Neural crest cell (in vitro differentiated cells): ENCODE results near the gene SLC8A3. TPM values are rescaled to one million over a fixed set of nuclear protein-coding genes. Genes with fewer than 3 reads are reported as not detected.

ENCODE experiments used
- DNase-seq: peaks from one replicate; pipeline ENCODE4 v3.0.0; 2021; ENCODE audit warnings: low read depth, mixed read lengths, low spot score
- H3K27ac Mint-ChIP-seq: one replicate; pipeline ENCODE4 v1.8.0; 2021; ENCODE audit warnings: mild to moderate bottlenecking, mixed read lengths; ENCODE audit not compliant: unreplicated experiment
- H3K27me3 Mint-ChIP-seq: 2 replicates; pipeline ENCODE4 v1.8.0; 2021; ENCODE audit warnings: low read depth, mild to moderate bottlenecking, mixed read lengths
- H3K36me3 Mint-ChIP-seq: 2 replicates; pipeline ENCODE4 v1.8.0; 2021; ENCODE audit warnings: low read depth, mild to moderate bottlenecking, mixed read lengths
- H3K4me1 Mint-ChIP-seq: 2 replicates; pipeline ENCODE4 v1.8.0; 2021; ENCODE audit warnings: mixed read lengths
- H3K4me3 Mint-ChIP-seq: one replicate; pipeline ENCODE4 v1.8.0; 2021; ENCODE audit warnings: mild to moderate bottlenecking, mixed read lengths
- H3K9me3 Mint-ChIP-seq: 2 replicates; pipeline ENCODE4 v1.8.0; 2021; ENCODE audit warnings: mixed read lengths
- total RNA-seq: library from RNA; stranded (reverse); gene quantifications from 2 replicates; pipeline ENCODE4 v1.2.1, GENCODE V29; 2021
- TF ChIP-seq, protein P1 (sequence below): fragments of 200-600 bp; sonication (generic); conservative IDR thresholded peaks from 2 replicates; pipeline ENCODE4 v1.5.0; 2021; ENCODE audit warnings: antibody characterized with exemption, mild to moderate bottlenecking

Gene SLC8A3
- total RNA-seq, 1 donor from 2014 or later = 1.2 TPM

- peaks cover 3% of the 10 kb centered on the region for H3K9me3 Mint-ChIP-seq
- H3K4me3 Mint-ChIP-seq = no peak overlapping the region
- H3K36me3 Mint-ChIP-seq = no peaks in the 10 kb centered on the region
- H3K27me3 Mint-ChIP-seq = peaks cover 8% of the 10 kb centered on the region
- no peak overlapping the region for H3K27ac Mint-ChIP-seq
- DNase-seq = no peak
- TF ChIP-seq, protein P1, sequence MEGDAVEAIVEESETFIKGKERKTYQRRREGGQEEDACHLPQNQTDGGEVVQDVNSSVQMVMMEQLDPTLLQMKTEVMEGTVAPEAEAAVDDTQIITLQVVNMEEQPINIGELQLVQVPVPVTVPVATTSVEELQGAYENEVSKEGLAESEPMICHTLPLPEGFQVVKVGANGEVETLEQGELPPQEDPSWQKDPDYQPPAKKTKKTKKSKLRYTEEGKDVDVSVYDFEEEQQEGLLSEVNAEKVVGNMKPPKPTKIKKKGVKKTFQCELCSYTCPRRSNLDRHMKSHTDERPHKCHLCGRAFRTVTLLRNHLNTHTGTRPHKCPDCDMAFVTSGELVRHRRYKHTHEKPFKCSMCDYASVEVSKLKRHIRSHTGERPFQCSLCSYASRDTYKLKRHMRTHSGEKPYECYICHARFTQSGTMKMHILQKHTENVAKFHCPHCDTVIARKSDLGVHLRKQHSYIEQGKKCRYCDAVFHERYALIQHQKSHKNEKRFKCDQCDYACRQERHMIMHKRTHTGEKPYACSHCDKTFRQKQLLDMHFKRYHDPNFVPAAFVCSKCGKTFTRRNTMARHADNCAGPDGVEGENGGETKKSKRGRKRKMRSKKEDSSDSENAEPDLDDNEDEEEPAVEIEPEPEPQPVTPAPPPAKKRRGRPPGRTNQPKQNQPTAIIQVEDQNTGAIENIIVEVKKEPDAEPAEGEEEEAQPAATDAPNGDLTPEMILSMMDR = no peak
- no peaks in the 10 kb centered on the region for H3K4me1 Mint-ChIP-seq
Measured at GRCh38 chr14:70173569-70173968, 15.2 kb downstream of the SLC8A3 start.

DNA sequence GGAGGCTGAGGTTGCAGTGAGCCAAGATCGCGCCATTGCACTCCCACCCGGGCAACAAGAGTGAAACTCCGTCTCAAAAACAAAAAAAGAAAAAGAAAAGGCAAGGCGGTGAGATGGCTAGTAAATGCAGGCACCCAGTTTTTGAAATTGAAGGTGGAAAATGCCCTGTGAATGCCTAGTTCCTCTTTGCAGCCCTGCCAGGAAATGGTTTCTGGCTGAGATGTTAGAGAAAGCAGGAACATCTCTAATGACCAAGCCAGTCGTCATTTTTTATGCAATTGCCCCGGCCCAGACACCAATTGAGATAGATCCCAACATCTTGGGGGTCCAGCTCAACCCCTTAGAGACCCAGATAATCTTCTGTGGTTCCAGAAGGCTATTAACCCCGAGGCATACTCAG, 17.0 kb downstream of the SLC8A3 start:
- no peak for DNase-seq
- TF ChIP-seq, protein P1 = no peak
- Mint-ChIP-seq H3K4me3 (no peak overlapping the region), H3K36me3 (no peaks in the 10 kb centered on the region), H3K27me3 (peaks cover 6% of the 10 kb centered on the region), H3K27ac (no peak overlapping the region), H3K4me1 (no peaks in the 10 kb centered on the region), H3K9me3 (peaks cover 5% of the 10 kb centered on the region)

DNA sequence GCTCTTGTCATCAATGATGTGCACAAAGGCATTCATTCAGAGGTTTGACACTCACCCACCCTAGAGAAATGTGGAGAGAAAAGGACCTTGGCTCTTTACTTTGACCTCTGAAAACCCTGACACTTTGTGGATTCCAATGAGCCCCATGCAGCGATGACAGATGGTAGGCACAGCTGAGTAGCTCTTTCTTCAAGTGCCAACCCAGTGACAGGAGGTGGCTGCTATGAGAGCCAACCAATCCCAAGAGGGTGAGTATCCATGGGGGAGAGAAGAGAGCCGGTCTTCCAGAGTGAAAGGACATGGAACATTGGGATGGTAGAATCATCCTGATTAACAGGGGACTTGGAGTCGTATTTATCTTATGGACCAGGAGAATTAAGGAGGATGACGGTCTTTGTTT, 17.8 kb downstream of the SLC8A3 start:
- H3K27ac Mint-ChIP-seq = no peak overlapping the region
- no peaks in the 10 kb centered on the region for H3K4me1 Mint-ChIP-seq
- H3K4me3 Mint-ChIP-seq = no peak overlapping the region
- TF ChIP-seq, protein P1 = no peak
- H3K9me3 Mint-ChIP-seq = peaks cover 5% of the 10 kb centered on the region
- DNase-seq = no peak
- H3K36me3 Mint-ChIP-seq = no peaks in the 10 kb centered on the region
- peaks cover 6% of the 10 kb centered on the region for H3K27me3 Mint-ChIP-seq

- DNase-seq = no peak
- Mint-ChIP-seq H3K9me3 (peaks cover 5% of the 10 kb centered on the region), H3K36me3 (no peaks in the 10 kb centered on the region), H3K4me1 (no peaks in the 10 kb centered on the region), H3K4me3 (no peak overlapping the region), H3K27me3 (peaks cover 4% of the 10 kb centered on the region), H3K27ac (no peak overlapping the region)
- TF ChIP-seq, protein P1 = no peak
Measured at GRCh38 chr14:70168406-70168805, 20.3 kb downstream of the SLC8A3 start.

GRCh38 chr14:70166530-70167203, 22.1 kb downstream of the SLC8A3 start:
- no peak for DNase-seq
- H3K36me3 Mint-ChIP-seq = no peaks in the 10 kb centered on the region
- no peaks in the 10 kb centered on the region for H3K27me3 Mint-ChIP-seq
- H3K9me3 Mint-ChIP-seq = peaks cover 5% of the 10 kb centered on the region
- TF ChIP-seq, protein P1 = no peak
- no peak overlapping the region for H3K27ac Mint-ChIP-seq
- no peaks in the 10 kb centered on the region for H3K4me1 Mint-ChIP-seq
- no peak overlapping the region for H3K4me3 Mint-ChIP-seq
